AG09319 (cell line): ENCODE data around the gene PHF1.
A peak's percentile ranks its signal among the peaks of the same experiment; 100 is the strongest.
"Not testable (repeated sequence)": the region's sequence is repeated elsewhere in the genome, so short reads cannot be mapped to it uniquely, and the experiment has no call there.

Experiments used
- DNase-seq: peaks from one replicate; pipeline ENCODE4 v3.0.0-alpha.2; 2010; ENCODE audit warnings: low read depth; ENCODE audit errors: extremely low read depth
- TF ChIP-seq, protein P1 (sequence below): IDR thresholded peaks from 2 replicates; pipeline ENCODE4 v1.5.1; 2011; ENCODE audit warnings: low read depth, mild to moderate bottlenecking, inconsistent platforms, low read length, moderate library complexity

The PHF1 gene

DNA sequence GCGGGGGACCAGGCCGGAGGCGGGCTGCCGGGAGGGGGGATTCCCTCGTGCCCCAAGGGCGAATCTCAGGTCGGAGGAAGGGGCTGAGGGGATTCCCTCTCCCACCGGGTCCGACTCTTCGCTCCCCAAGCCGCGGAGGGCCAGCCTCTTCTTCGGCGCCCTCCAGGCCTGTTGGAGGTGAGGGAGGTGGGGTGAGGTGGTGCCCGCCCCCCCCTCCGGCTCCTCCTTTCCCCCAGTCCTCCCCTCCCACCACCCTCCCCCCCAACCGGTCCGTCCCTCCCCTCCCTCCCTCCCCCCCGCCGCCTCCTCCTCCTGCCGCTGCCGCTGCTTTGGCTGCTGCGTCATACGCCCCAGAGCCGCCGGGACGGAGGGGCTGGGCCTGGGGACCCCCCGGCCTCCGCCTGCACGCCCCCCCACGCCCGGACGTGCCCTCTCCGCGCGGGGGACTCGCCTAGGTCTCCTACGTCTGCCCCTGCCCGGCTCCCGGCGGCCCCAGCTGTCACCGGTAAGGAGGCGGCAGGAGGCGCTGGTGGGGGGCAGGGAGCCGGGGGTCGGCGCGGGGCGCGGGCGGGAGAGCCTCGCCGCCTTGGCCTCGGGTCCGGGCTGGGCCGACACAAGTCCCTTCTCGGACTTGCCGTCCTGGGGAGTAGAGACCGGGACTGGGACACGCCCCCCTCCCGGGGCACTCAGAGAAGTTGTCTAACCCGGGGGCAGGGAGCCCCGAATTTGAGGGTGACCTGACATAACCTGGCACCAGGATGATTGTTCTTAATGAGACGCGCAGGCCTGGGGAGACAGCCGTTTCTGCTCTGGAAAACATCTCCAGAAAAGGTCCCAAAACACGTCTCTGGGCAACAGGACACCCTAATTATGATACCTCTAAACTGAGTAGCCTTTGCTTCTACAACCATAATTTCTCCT is at the start of gene PHF1:
TSS of gene PHF1 (plus strand) at position 304 of the 921 bp plus-strand sequence. CDS start 1,250 bp downstream, outside the sequence.
- TF ChIP-seq, protein P1, sequence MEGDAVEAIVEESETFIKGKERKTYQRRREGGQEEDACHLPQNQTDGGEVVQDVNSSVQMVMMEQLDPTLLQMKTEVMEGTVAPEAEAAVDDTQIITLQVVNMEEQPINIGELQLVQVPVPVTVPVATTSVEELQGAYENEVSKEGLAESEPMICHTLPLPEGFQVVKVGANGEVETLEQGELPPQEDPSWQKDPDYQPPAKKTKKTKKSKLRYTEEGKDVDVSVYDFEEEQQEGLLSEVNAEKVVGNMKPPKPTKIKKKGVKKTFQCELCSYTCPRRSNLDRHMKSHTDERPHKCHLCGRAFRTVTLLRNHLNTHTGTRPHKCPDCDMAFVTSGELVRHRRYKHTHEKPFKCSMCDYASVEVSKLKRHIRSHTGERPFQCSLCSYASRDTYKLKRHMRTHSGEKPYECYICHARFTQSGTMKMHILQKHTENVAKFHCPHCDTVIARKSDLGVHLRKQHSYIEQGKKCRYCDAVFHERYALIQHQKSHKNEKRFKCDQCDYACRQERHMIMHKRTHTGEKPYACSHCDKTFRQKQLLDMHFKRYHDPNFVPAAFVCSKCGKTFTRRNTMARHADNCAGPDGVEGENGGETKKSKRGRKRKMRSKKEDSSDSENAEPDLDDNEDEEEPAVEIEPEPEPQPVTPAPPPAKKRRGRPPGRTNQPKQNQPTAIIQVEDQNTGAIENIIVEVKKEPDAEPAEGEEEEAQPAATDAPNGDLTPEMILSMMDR = no peak; the same call in 1 of the 2 replicates

GRCh38 chr6:33363486-33363885 is 47.3 kb upstream of the PHF1 start:
- not testable (repeated sequence) for DNase-seq

More for the DNA sequence above, at the start of gene PHF1:
- DNase-seq = peak; percentile 72

DNA sequence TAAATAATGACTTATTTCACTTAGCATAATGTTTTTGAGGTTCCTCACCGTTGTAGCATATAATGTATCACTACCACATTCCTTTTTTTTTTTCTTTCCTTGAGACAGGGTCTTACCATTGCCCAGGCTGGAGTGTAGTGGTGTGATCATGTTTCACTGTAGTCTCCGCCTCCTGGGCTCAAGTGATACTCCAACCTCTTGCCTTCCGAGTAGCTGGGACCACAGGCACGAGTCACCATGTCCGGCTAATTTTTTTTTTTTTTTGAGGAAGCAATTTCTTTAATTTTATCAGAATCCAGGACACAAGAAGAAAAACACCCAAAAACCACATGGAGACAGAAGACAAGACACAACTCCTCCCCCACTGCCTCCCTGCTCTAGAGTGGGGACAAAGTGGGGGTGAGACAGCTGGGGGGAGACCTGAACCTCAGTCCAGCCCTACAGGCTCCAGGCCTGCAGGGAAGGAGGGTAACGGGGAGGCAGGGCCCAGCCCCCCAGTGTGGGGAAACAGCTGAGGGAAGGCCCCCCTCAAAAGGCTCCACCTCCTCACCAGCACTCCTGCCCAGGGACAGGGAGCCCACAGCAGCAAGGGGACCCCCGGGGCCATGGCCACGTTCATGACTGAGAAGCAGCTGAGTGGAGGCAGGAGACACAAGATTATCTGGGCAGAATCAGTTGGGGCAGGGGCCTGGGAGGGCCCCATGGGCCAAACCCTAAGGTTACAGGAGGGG is 46.2 kb upstream of the PHF1 start:
- DNase-seq = not testable (repeated sequence)

GRCh38 chr6:33365206-33365971 is 45.4 kb upstream of the PHF1 start:
- DNase-seq = not testable (repeated sequence)

GRCh38 chr6:33367009-33367714 is 43.7 kb upstream of the PHF1 start:
- TF ChIP-seq, protein P1 = no peak
- no peak for DNase-seq

GRCh38 chr6:33367715-33368025 is 43.1 kb upstream of the PHF1 start:
- not testable (repeated sequence) for DNase-seq

GRCh38 chr6:33371901-33372300 is 38.9 kb upstream of the PHF1 start:
- DNase-seq = not testable (repeated sequence)

GRCh38 chr6:33372526-33373123 is 38.2 kb upstream of the PHF1 start:
- TF ChIP-seq, protein P1 = no peak
- DNase-seq = no peak

- TF ChIP-seq, protein P1 = no peak
- DNase-seq = no peak
Measured at GRCh38 chr6:33373960-33374910, 36.6 kb upstream of the PHF1 start.
